Measurements from ENCODE around the gene VPS33A. TPM values are rescaled to one million over a fixed set of nuclear protein-coding genes. Genes with fewer than 3 reads are reported as not detected.

Gene VPS33A
- total and polyA plus RNA-seq, 2 donors (not counting 1 experiment from before 2014, with no cell fraction given) = 15.4 to 22.3 TPM

GRCh38 chr12:122235741-122236140 lies 30.6 kb downstream of the VPS33A start:
- no peak for DNase-seq (ENCODE audit: low read depth in 2 of 2)
- H3K4me1 ChIP-seq (ENCODE audit: control insufficient read depth, extremely low read depth, insufficient read depth, low read length) = no peaks in the 10 kb centered on the region
- H3K36me3 ChIP-seq (ENCODE audit: control insufficient read depth, insufficient read depth, low read length) = peaks cover 4% of the 10 kb centered on the region
- TF ChIP-seq EZH2 (IDR thresholded peaks at IDR 0.05; ENCODE audit: low read length, missing control alignments) = no peak
- TF ChIP-seq CTCF (conservative IDR thresholded peaks at IDR 0.05 in 1 of 2, IDR thresholded peaks at IDR 0.05 in 1 of 2; ENCODE audit: low read depth in 1 of 2, low read length in 2 of 2) = no peak
- H3K79me2 ChIP-seq (ENCODE audit: control insufficient read depth, insufficient read depth, low read length) = no peaks in the 10 kb centered on the region
- no peak overlapping the region for H2AFZ ChIP-seq (ENCODE audit: low read length)
- H3K27ac ChIP-seq (ENCODE audit: insufficient read depth, low read length) = no peak overlapping the region
- H4K20me1 ChIP-seq (ENCODE audit: control insufficient read depth, extremely low read depth, insufficient read depth, low read length) = no peaks in the 10 kb centered on the region
- no peaks in the 10 kb centered on the region for H3K9me3 ChIP-seq (ENCODE audit: control insufficient read depth, insufficient read depth, low read depth, low read length)
- H3K4me3 ChIP-seq (replicated peaks in 1 of 4; ENCODE audit: control extremely low read depth in 1 of 4, insufficient read depth in 1 of 4, low read depth in 3 of 4, low read length in 4 of 4) = no peak overlapping the region
- H3K27me3 ChIP-seq (ENCODE audit: control insufficient read depth, insufficient read depth, low read length) = no peaks in the 10 kb centered on the region
- H3K9ac ChIP-seq (ENCODE audit: insufficient read depth, low read length) = no peak overlapping the region
- H3K4me2 ChIP-seq (ENCODE audit: extremely low read depth, insufficient read depth, low read length) = no peak overlapping the region

GRCh38 chr12:122232691-122233090 lies 33.6 kb downstream of the VPS33A start:
- Histone ChIP-seq H3K9me3 (ENCODE audit: control insufficient read depth, insufficient read depth, low read depth, low read length) (no peaks in the 10 kb centered on the region), H3K79me2 (ENCODE audit: control insufficient read depth, insufficient read depth, low read length) (no peaks in the 10 kb centered on the region)

GRCh38 chr12:122230798-122231197 lies 35.5 kb downstream of the VPS33A start:
- peaks cover 7% of the 10 kb centered on the region for H3K4me1 ChIP-seq (ENCODE audit: control insufficient read depth, extremely low read depth, insufficient read depth, low read length)
- H3K9me3 ChIP-seq (ENCODE audit: control insufficient read depth, insufficient read depth, low read depth, low read length) = no peaks in the 10 kb centered on the region
- no peak overlapping the region for H3K27ac ChIP-seq (ENCODE audit: insufficient read depth, low read length)
- H3K4me2 ChIP-seq (ENCODE audit: extremely low read depth, insufficient read depth, low read length) = no peak overlapping the region
- TF ChIP-seq CTCF (conservative IDR thresholded peaks at IDR 0.05 in 1 of 2, IDR thresholded peaks at IDR 0.05 in 1 of 2; ENCODE audit: low read depth in 1 of 2, low read length in 2 of 2) (no peak), EZH2 (IDR thresholded peaks at IDR 0.05; ENCODE audit: low read length, missing control alignments) (no peak)
- no peak overlapping the region for H2AFZ ChIP-seq (ENCODE audit: low read length)
- DNase-seq (ENCODE audit: low read depth in 2 of 2) = no peak
- no peaks in the 10 kb centered on the region for H3K79me2 ChIP-seq (ENCODE audit: control insufficient read depth, insufficient read depth, low read length)
- H3K4me3 ChIP-seq (replicated peaks in 1 of 4; ENCODE audit: control extremely low read depth in 1 of 4, insufficient read depth in 1 of 4, low read depth in 3 of 4, low read length in 4 of 4) = no peak overlapping the region
- no peak overlapping the region for H3K9ac ChIP-seq (ENCODE audit: insufficient read depth, low read length)
- no peaks in the 10 kb centered on the region for H3K27me3 ChIP-seq (ENCODE audit: control insufficient read depth, insufficient read depth, low read length)
- no peaks in the 10 kb centered on the region for H4K20me1 ChIP-seq (ENCODE audit: control insufficient read depth, extremely low read depth, insufficient read depth, low read length)
- peaks cover 4% of the 10 kb centered on the region for H3K36me3 ChIP-seq (ENCODE audit: control insufficient read depth, insufficient read depth, low read length)

More at GRCh38 chr12:122232691-122233090, 33.6 kb downstream of the VPS33A start:
- no peak overlapping the region for H3K9ac ChIP-seq (ENCODE audit: insufficient read depth, low read length)
- H3K27ac ChIP-seq (ENCODE audit: insufficient read depth, low read length) = no peak overlapping the region
- H3K36me3 ChIP-seq (ENCODE audit: control insufficient read depth, insufficient read depth, low read length) = peaks cover 4% of the 10 kb centered on the region
- H3K4me2 ChIP-seq (ENCODE audit: extremely low read depth, insufficient read depth, low read length) = no peak overlapping the region
- no peaks in the 10 kb centered on the region for H4K20me1 ChIP-seq (ENCODE audit: control insufficient read depth, extremely low read depth, insufficient read depth, low read length)
- no peaks in the 10 kb centered on the region for H3K4me1 ChIP-seq (ENCODE audit: control insufficient read depth, extremely low read depth, insufficient read depth, low read length)
- H2AFZ ChIP-seq (ENCODE audit: low read length) = no peak overlapping the region
- no peaks in the 10 kb centered on the region for H3K27me3 ChIP-seq (ENCODE audit: control insufficient read depth, insufficient read depth, low read length)
- no peak for DNase-seq (ENCODE audit: low read depth in 2 of 2)
- no peak for TF ChIP-seq EZH2 (IDR thresholded peaks at IDR 0.05; ENCODE audit: low read length, missing control alignments)
- TF ChIP-seq CTCF (conservative IDR thresholded peaks at IDR 0.05 in 1 of 2, IDR thresholded peaks at IDR 0.05 in 1 of 2; ENCODE audit: low read depth in 1 of 2, low read length in 2 of 2) = no peak
- no peak overlapping the region for H3K4me3 ChIP-seq (replicated peaks in 1 of 4; ENCODE audit: control extremely low read depth in 1 of 4, insufficient read depth in 1 of 4, low read depth in 3 of 4, low read length in 4 of 4)
